Left hindlimb (tissue), 1 donor: ENCODE data around the gene GALNS.
A peak's percentile ranks its signal among the peaks of the same experiment; 100 is the strongest.
"Not testable (repeated sequence)": the region's sequence is repeated elsewhere in the genome, so short reads cannot be mapped to it uniquely, and the experiment has no call there.

Experiments
- DNase-seq: peaks from one replicate; pipeline ENCODE4 v3.0.0-alpha.2; 2018

The GALNS gene

DNA sequence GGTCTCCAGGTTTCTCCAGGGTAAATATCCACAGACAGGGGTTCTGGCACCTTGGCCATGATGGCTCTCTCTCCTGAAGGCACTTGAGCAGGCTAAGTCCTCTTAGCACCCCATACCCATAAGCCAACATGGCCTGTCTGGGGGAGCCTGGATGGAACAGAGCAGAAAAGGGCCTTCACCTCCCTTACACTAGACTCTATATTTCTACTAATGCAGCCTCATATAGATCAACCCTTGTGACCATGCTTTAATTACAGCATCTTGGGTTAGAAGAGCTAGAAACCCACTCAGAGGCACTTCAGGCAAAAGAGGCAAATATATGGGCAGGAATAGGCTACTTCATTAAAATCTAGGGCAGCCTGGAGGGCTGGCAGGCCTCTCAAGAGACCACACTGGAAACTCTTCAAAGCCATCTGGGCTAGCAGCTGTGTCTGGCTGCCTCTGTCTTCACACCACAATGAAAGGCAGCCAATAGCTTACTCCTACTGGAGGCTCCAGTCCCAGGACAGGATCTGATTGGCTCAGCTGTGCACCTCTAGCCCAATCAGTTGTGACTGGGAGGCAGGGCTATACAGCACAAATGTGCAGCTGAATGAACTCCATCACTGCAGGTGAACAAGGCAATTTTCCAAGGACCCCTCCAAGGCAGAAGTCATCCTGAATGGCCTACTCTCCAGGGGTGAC, 57.8 kb downstream of the GALNS start:
- DNase-seq = no peak

DNA sequence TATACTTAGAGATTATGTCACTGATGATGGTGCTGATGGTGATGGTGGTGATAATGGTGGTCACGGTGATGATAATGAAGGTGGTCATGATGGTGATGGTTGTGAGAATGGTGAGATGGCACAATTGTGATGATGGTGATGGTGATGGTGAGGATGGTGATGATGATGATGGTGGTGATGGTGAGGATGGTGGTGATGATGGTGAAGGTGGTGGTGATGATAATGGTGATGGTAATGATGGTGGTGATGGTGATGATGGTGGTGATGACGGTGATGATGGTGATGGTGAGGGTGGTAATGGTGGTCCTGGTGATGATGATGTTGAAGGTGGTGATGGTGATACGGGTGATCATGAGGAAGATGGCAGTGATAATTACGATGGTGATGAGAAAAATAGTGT, 58.7 kb downstream of the GALNS start:
- DNase-seq = no peak

DNA sequence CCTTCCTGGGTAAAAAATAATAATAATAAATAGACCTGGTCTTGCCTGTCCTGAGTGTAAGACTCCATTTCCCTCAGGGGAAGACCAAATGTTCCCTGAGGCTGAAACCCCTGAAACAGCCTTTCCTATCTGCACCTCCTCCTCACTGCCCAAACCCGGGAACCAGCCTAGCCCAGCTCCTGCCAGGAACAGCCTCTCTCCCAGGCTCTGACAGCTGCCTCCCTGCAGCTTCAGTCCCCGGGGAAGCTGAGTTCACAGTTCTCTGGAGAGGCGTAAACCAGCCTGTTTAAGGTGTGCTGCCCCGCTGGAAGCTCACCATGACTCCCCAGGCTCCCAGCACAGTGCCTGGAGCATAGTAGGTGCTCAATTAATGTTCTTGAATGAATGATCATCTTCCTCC, 60.5 kb downstream of the GALNS start:
- DNase-seq = no peak

DNA sequence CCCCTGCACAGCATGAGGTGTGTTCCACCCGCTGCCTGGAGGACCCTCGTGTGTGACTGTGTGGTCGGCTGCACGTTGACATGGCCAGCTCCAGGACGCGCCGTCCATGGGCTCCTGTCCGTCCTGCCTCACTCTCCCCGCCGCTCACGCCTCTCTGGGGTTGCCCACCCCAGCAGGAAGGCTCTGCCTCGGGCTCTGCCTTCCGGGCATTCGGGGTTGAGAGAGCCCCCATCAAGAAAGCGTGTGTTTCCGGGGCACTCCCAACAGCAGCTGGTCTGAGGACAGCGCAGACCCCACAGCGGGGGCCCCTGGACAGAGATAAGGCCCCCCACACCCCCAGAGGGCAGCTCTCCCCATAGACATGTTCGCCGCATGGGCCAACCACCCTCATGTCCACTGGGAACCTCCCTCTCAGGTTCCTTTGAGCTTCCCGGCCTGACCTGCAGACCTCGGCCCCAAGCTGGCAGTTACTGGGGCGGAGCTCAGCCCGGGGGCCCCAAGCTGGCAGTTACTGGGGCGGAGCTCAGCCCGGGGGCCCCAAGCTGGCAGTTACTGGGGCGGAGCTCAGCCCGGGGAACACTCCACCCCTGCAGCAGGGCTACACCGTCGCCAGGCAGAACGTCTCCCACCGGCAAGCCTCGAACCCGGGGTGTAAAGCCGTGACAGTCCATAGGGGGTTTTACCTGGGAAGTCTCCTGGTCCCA, 63.3 kb downstream of the GALNS start:
- DNase-seq = no peak

DNA sequence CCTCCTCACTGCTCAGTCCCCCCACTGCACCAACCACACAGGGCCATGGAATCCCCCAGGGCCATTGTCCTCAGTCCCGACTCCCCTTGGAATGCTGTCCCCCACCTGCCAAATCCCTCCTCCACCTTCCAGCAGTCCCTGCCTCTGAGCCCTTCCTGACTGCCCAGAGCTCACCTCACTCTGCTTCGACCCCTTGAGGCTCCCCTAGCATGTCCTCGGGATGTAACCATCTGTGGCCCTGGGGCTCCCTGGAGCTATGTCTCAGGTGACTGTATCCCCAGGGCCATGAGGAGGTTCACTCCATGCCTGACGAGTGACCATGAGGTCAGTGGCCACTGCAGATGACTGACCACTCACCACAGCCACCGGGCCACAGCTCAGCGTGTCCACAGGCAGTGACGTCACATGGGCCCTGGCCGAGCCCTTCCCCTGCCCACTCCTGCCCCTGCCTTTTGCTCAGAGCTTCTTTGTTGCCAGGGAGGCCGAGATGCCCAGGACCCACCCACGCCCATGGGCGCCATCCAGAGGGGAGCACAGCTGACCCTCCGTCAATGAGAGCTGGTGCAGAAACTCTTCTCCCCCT, 64.0 kb downstream of the GALNS start:
- DNase-seq = no peak

DNA sequence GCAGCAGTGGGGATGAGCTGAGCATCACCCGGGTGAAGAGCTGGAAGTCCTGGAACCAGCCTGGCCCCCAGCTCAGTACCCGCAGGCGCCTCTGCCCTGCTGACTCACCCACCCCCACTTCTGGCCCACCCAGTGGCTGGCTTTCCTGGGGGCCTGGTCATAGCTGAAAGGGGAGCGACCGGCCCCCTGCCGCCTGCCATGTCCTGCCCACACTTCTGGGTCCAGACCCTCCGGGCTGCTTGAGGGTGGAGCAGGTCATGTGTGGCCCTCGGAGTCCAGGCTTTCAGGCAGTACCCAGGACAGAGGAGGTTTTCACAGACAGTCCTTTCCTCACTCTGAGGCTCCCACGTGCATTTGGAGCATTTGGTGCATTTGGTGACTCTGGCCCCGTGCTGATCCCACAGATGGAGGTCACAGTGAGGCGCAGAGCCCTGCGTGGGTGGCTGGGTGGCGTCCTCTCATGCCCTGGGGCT, 64.6 kb downstream of the GALNS start:
- no peak for DNase-seq

DNA sequence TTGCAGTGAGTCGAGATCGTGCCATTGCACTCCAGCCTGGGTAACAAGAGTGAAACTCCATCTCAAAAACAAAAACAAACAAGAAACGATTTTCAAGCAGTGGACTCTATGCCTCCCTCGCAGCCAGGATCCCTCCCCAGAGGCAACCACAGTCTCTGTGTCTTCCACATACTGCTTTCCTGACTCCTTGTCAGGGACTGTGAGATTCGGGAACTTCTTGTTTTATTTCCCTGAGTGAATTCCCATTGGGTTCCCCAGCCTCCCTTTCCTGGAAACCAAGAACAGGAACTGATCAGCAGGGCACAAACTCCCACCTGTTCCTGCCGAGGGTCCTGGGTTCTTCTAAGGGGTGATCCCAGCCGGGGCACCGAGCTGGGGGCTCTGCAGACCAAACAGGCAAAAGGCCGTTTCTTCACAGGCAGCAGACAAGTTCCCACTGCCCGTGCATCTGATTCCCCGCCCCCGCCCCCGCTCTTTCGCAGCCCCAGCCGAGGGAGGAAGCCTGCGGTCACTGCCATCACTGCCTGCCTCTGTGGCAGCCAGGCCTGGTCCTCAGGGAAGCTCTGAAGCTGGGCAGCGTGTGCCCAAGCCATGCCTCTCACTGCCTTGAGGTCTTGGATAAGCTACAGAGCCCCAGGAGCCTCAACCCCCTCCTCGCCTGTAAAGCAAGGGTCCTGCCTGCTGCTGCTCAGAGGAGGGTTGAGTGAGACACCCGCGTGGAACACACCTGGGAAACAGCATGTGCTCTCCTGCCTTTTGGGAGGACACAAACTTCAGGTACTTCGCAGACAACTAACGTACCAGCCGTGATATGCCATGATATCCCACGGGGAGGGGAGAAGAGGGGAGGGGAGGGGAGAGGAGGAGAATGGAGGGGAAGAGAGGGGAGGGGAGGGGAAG, 66.2 kb downstream of the GALNS start:
- no peak for DNase-seq

DNA sequence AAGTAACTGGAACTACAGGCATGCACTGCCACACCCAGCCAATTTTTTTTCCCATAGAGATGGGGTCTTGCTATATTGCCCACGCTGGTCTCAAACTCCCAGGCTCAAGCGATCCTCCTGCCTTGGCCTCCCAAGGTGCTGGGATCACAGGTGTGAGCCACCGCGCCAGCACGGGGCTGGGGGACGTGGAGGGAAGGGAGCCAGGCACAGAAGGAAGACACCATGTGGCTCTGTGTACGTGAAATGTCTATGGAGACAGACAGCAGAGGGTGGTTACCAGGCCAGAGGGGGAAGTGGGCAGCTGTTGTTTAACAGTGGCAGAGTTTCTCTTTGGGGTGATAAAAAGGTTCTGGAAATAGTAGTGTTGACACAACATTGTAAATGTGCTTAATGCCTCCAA, 67.2 kb downstream of the GALNS start:
- no peak for DNase-seq

DNA sequence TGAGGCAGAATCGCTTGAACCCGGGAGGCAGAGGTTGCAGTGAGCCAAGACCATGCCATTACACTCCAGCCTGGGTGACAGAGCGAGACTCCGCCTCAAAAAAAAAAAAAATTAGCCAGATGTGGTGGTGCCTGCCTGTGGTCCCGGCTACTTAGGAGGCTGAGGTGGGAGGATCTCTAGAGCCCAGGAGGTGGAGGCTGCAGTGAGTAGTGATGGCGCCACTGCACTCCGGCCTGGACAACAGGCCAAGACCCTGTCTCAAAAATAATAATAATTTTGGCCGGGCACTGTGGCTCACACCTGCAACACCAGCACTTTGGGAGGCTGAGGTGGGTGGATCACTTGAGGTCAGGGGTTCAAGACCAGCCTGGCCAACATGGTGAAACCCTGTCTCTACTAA, 68.0 kb downstream of the GALNS start:
- not testable (repeated sequence) for DNase-seq

DNA sequence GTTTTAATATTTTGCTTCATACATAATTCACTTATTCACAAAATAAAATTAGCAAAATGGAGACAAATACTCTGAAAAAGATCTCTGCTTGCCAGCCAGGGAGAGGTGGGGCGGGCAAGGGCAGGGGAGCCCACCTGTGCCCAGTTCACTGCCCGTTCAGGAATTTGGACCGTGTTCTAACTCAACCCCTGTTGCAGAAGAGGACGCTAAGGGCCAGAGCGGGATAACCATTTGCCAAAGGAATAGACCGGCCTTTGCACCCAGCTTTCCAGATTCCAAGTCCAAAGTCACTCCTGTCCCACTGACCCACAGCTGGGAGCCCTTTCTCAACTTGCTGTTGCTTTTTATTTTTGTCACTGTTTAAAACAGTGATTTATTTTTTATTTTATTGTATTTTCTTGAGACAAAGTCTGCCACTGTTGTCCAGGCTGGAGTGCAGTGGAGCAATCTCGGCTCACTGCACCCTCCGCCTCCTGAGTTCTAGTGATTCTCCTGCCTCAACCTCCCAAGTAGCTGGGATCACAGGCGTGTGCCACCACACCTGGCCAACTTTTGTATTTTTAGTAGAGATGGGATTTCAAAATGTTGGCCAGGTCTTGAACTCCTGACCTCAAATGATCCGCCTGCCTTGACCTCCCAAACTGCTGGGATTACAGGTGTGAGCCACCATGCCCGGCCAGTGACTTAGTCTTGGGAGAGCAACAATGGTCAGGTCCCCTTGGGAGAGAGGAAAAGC, 69.0 kb downstream of the GALNS start:
- DNase-seq = no peak

DNA sequence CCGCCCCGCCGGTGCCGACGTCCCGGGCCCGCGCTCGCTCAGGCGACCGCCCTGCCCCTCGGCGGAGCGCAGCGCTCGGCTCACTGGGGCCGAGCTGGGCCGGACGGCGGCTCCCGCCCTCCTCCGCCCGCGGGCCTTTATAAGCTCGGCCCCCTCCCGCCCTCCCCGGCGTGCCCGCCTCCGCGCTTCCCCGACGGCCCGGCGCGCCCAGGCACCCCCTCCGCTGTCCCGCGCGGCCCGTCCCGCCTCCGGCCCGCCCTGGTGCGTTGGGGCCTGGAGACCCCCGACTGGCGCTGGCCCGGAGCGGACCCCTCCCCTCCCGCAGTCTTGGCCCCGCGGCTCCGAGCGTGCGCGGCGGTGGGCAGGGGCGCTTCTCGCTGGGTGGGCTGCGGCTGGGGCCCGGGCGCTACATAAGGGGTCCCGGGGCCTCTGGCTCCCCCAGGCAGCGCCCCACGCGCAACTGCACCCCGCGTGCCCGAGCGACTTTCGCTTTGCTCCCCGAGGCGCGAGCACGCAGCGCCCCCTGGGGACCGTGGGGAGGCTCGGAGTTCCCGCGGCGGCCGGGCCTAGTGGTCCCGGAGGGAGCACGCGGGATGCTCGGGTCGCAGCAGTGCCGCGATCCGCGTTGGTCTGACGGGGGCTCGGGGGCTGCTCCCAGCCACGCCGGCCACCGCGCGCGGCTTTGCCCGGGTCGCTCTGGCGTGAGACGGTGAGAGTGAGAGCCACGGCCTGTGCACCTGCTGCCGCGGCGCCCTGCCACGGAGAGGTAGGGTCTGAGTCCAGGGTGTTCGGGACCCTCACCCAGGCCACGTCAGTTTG, 71.4 kb downstream of the GALNS start, which contains the start of gene PIEZO1:
TSS of gene PIEZO1 (minus strand) at position 115 of the 819 bp plus-strand sequence. CDS start 256 bp downstream, outside the sequence.
- peak; percentile 78 for DNase-seq

DNA sequence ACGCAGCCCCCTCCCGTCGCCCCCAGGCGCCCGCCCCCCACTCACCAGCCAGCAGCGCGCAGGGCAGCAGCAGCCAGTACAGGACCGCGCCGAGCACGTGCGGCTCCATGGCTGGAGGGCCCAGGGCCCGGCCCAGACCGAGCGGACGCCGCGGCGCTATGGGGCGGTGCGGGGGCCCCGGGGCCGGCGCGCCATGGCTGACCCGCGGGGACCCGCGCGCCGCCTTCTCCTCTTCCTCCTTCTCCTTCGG, 72.0 kb downstream of the GALNS start:
- DNase-seq = no peak

DNA sequence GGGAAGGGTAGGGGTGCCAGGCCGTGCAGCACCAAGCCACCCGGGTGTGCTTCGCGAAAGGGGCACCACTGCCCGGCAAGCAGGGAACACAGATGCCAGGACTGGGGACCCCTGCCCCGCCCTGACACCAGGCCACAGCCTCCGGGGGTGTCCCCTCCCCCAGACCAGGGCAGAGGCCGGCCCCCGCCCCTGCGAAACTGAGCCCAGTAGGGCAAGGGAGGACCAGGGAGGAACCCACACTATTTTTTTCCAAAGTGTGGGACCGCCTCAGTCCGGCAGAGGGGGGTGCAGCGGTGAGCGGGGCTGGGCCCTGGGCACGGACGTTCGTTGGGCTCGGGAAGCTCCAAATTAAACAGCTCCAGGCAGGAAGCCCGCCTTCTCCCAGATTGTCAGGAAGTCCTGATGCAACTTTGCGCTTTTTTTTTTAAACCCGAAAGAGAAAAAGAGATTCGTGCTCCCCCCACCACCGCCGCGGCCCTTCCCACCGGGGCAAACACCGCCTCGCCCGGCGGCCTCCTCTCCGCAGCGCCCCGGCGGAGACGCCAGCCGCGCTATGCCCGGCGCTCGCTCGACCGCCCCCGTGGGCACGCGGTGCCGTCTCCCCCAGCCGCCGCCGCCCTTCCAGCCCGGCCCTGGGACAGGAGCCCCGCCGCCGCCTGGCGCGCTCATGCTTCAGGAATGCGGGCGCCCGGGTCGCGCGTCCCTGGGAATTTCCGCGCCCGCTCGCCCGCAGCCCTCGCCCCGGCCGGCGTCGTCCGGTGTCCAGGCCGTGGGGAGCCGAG, 72.5 kb downstream of the GALNS start:
- DNase-seq = peak; percentile 83

DNA sequence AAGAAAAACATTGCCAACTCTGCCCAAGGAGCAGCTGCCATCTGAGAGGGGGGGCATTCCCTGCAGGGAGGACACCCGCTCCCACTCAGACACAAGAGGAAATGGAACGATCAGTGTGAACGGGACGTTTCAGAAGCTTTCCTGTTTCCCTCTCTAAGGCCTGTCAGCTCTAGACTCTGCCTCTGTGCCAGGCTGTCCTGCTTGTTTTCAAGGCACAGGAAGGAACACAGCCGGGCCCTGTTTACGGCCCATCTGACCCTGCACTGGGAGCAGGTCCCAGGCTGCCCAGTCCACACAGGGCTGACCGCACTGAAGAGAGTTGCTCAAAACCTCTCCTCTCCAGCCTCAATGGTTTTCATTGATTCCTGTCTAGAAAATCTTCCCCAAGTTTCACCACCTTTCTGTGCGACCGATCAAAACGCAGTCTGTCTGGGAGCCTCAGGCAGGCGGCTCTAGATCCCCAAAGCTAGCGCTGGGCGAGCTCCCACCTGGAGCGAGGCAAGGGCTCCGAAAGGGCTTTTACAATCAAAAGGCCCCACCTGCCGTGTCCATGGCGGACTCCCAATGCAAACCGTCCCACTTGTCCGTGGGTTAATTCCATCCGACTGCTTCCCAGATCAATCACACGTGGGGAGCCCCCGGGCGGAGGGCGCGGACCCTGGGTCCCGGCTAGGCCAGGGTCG, 73.2 kb downstream of the GALNS start:
- no peak for DNase-seq

DNA sequence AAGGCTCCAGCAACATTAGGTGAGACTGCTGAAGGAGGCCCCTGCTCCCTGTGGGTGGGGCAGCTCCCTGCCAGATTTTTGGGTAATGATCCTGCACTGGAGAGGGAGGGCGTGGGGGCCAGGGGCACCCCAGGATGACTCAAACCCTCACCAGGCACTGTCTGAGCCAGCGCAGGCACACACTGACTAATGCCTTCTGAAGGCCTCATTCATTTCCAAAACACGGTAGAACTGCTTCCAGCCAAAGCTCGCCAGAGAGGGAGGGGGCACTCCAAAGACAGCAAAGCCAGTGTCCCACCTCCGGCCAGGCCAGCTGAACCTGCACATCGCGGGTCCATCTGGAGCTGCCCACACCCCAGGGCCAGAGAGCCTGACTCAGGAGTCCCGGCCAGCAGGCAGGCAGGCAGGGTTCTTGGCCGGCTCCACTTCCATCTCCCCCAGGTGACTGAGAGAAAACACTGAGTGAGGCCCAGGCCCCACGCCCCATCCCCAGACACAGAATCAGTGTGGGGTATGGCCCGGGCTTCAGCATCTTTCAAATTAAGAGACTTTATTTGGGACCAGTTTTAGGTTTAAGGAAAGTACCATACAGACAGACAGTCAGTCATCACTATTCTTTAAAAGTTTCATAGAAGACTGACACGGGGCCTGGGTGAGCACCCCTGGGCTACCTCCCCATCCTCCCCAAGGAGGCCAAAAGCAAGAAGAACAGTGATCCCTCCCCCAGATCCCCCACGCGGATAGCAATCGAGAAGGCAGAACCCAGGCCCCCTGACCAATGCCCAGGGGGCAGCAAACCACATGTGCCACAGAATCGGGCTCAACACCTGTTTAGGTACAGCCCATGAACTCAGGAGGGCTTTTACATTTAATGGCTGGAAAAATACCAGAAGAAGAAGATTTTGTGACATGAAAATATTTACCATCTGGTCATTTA, 74.0 kb downstream of the GALNS start:
- no peak for DNase-seq

DNA sequence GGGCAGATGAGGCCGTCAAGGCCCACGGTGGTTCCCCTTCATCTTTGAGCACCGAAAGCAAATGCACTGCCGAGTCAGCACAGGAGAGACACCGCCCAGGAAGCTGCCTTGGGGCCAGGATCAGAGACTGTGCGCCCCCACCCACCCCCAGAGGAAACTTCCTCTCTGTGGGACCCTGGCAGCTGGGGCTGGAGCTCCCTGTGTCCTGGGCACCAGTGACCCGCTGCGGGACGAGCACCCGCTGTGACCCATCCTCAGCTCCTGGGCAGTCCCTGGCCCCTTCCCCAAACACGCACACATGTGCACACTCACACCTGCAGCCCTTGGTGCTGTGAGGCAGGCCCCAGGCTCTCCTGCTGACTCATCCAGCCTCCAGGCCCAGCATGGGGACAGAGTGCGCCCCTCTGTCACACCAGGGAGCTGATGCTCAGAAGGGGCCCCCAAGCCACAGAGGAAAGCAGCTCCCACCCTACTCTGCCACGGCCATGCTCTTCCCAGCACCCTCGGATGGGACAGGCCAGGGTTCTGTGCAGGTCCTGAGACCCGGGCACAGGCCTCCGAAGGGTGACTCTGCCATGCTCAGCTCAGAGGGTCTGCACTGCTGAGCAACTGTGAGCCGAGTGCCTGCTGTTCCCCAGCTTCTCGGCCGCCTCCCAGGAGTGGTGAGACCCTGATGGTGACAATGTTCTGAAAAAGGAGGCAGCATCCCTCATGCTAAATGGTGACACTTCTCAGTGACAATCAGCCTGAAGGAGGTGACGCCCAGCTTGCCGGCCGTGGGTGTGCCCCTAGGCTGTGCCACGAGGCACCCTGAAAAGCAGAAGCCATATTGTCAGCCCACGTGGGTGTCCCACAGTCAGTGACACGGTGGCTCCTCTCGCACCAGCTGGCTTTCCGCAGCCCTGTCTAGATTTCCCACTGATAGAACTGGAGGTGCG, 75.3 kb downstream of the GALNS start:
- DNase-seq = no peak

DNA sequence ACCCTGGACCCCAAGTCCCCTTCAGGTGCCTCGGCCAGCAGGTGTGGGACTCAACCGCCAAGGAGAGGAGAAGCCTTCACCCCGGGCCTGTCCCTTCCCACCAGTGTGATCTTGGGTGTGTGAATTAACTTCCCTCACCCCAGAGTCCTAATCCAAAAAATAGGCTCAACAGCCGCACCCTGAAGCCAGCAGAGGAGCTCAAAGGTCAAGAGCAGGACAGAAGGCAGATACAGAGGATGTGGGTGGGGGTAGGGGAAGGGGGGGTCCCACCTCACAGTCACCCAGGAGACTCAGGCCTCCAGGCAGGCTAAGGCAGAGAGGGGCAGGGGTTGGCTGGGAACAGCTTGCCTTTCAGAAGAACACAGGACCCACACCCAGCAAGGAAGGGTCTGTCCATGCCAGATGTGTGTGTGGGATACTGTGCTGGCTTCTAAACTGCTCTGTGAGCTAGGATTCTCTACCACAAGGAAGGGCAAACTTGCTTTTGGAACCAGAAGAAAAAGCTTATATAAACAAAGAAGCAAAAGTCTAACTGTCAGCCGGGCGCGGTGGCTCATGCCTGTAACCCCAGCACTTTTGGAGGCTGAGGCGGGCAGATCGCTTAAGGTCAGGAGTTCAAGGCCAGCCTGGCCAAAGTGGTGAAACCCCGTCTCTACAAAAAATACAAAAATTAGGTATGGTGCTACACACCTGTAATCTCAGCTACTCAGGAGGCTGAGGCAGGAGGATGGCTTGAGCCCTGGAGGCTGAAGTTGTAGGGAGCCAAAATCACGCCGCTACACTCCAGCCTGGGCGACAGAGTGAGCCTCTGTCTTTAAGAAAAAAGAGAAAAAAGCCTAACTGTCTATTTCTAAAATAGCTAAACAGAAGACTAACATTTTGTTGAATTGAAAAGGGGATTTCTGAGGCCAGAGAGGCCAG, 76.3 kb downstream of the GALNS start:
- no peak for DNase-seq
